Pulmonary artery endothelial cell (primary cell): ENCODE data around the gene CNBP. TPM values are rescaled to one million over a fixed set of nuclear protein-coding genes. Genes with fewer than 3 reads are reported as not detected.
"Not testable (repeated sequence)": the region's sequence is repeated elsewhere in the genome, so short reads cannot be mapped to it uniquely, and the experiment has no call there.

Experiments
- DNase-seq: peaks from one replicate; pipeline ENCODE4 v3.0.0-alpha.2; 2011; ENCODE audit warnings: low read depth, low spot score
- total RNA-seq: library from RNA; depleted of rRNA; stranded (reverse); fragments of >200 nt; gene quantifications from 2 replicates; pipeline ENCODE4 v1.2.3, GENCODE V29; 2014

The CNBP gene
- 223 and 313 TPM in 2 replicates for total RNA-seq

- peak; percentile 75 for DNase-seq
Observed at GRCh38 chr3:129183569-129184395, at the start of gene CNBP. Gene CNBP, minus strand, starts transcription at chr3:129183896. Its CDS starts 12,139 bp downstream, at chr3:129171757.

- no peak for DNase-seq
Observed at GRCh38 chr3:129231331-129232119, 47.8 kb upstream of the CNBP start.

DNA sequence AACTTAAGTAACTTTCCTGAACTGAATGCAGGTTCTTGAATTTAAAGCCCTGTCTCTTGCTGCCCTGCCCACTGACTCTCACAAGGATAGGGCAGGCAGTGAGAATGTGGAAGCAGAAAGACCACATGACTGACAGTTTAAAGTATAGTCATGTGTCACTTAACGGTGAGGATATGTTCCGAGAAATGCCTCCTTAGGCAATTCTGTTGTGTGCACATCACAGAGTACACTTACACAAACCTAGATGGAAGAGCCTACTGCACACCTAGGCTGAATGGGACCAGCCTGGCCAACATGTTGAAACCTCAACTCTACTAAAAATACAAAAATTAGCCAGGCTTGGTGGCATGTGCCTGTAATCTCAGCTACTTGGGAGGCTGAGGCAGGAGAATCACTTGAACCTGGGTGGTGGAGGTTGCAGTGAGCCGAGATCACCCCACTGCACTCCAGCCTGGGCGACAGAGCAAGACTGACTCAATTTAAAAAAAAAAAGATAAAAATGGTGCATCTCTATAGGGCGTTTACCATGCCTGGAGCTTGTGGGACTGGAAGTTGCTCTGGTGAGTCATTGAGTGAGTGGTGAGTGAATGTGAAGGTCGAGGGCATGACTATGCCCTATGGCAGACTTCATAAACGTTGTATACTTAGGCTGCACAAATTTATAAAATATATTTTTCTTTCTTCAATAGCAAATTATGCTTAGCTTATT, 46.8 kb upstream of the CNBP start:
- no peak for DNase-seq

DNA sequence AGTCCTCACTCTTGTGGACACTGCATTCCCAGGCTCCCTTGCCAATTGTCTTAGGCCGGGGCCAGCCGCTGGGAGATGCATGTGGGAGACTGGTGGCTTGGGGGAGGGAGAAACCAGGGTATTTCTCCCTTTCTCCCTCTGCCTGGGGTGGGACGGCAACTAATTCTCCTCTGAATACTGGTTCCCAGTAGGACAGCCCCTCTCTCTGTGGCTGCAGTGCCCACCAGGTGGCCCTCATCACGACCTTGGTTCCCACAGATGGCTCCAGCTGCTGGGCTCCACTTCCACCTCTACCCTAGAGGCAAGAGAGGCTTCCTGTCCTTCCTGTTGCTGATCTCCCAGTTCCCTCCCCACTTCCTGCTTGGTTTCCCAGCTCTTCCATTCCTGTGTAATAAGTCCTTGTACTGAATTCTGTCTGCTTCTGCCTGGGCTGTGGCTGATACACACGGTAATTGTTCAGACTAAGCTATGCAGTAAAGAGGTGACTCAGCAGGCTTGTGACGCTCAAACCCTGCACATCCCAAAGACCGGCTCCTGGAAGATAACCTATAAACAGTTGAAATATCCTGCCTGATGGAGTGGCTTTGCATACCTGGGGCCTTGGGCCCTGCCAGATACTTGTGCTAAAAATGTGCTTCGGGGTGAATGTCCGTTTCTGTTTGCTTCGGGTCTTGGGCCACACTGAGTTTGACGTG, 45.3 kb upstream of the CNBP start:
- DNase-seq = peak; percentile 20

DNA sequence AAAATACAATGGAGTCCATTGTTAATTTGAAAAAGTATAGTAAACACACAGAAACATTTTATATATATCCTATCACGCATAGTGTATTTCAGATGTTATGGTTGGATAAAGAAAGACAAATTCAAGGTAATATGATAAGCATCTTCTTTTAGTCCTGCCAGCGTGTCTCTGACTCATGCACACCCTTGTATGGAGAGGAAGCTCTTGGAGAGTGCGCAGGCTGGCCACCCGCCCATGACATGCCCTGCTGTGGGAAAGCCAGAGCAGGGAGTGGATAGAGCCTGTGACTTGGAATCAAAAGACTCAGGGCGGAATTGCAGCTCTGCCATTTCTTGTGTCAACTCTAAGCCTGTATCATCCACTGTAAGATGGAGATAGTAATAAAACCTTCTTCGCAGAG, 42.7 kb upstream of the CNBP start:
- DNase-seq = peak; percentile 78

DNA sequence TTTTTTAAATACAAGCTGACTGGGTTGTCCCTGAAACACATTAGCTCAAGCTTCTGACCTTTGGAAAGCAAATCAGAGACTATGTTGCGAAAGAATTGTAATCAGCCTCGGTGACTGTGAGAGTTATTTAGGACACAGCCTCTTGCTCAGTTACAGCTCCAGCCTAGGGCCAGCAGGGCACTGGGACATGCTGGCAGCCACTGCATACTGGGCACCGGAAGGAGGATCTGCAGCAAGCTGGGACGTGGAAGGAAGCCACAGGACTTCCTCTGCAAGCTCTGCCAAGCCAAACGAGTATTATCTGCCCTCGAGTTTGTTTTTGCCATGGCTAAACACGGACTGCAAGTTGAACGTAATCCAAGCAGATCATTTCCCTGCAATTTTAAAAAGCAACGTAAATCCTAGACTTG, 41.3 kb upstream of the CNBP start:
- DNase-seq = no peak

- not testable (repeated sequence) for DNase-seq
Observed at GRCh38 chr3:129224387-129224786, 40.7 kb upstream of the CNBP start.

- no peak for DNase-seq
Observed at GRCh38 chr3:129218742-129219141, 35.0 kb upstream of the CNBP start.

- no peak for DNase-seq
Observed at GRCh38 chr3:129213238-129213637, 29.5 kb upstream of the CNBP start.

DNA sequence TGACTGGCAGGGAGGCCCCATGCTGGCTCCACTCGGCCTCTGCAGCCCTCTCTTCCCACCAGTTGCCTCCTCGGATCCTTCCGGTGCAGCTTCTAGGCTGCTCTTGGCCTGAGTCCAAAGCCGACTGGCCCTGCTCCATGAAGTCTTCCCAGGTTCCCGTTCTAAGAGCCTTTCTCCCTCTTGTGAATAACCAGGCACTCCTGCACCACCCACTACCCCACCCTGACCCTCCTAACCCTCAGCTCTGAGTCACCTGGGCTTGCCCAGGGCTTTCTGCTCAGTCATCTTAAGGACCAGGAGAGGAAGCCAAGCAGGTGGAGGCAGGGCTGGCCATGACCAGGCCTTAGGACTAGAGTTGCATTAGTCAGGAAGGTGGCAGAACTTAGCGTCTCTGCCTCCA, 28.1 kb upstream of the CNBP start:
- no peak for DNase-seq

- no peak for DNase-seq
Observed at GRCh38 chr3:129211345-129211744, 27.6 kb upstream of the CNBP start.

- no peak for DNase-seq
Observed at GRCh38 chr3:129207479-129207878, 23.8 kb upstream of the CNBP start.

- no peak for DNase-seq
Observed at GRCh38 chr3:129205109-129205832, 21.6 kb upstream of the CNBP start.

GRCh38 chr3:129204473-129204872, 20.8 kb upstream of the CNBP start:
- DNase-seq = no peak

- no peak for DNase-seq
Observed at GRCh38 chr3:129199366-129199765, 15.7 kb upstream of the CNBP start.

GRCh38 chr3:129197321-129197720, 13.6 kb upstream of the CNBP start:
- DNase-seq = no peak

DNA sequence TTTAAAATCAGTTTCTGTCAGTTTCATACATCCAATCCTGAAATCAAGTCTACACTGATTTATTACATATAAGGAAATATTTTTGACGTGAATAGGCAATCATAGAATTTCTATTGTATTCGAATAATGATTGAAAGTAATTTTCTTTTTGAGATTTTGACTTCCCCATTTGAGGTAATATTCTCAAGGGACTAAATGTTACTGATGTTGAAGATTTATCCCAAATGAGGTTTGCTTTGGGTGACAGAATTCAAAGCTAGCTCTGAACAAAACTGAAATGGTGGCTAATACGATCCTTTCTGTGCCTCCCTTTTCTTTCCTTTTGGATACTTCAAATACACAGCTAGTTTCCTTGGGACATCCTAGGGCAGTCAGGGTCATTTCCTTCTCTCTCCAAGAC, 12.9 kb upstream of the CNBP start:
- no peak for DNase-seq

DNA sequence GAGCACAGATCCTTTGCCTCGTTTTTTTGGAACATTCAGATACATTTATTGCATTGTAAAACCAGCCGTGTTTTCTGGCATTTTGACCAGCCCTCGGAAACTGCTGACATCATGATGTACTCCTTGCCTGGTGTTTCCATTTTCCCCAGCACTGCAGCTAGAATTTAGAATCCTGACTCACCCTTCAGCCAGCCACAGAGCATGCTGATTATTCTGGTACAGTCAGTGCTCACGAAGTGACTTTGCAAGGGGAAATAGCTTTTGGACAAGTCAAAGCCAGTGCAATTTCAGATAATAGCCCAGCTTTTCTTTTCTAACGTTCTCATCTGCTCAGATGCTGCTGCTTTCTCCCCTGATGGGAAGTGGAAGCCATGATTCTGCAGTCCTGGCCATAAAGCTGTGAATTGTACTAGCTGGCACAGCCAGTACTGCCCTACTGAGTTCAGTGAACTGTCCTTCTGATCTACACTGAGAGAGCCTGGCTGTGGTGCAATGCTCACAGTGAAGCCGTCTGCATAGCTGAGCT, 12.1 kb upstream of the CNBP start:
- peak; percentile 22 for DNase-seq

DNA sequence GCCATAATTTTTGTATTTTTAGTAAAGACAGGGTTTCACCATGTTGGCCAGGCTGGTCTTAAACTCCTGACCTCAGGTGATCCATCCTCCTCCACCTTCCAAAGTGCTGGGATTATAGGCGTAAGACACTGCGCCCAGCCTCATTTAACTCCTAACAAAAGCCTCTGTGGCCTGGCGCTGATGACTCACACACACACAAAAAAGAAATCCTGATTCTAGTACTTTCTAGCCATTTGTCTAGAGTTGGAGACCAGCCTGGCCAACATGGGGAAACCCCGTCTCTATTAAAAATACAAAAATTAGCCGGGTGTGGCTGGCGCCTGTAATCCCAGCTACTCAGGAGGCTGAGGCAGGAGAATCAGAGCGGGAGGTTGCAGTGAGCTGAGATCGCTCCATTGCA, 6.1 kb upstream of the CNBP start:
- DNase-seq = not testable (repeated sequence)

DNA sequence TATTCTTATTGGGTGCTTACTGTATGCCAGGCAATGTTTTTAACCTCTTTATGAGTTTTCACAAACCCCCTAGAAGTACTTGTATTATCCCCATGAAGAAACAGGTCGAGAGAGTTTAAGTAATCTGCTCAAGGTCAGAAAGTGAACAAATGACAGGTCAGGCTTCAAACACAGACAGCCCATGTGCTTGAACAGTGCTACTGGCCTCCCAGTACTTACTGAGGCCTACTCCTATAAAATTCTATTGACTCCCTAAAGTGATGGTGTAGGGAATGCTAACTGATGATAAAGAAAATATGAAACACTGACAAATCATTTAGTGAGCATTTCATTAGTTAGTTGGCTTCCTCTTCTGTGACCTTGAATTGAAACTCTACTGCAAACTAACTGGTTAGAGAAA, 4.2 kb upstream of the CNBP start:
- DNase-seq = no peak
